Loucy (cell line): ENCODE data around the gene PARVB.

Experiments
- CTCF ChIP-seq: fragments of 200-600 bp; sonication (generic); conservative IDR thresholded peaks from 2 replicates; pipeline ENCODE4 v1.5.1; 2014; ENCODE audit warnings: mild to moderate bottlenecking, antibody characterized with exemption, low read length
- EZH2phosphoT487 ChIP-seq: fragments of 200-600 bp; IDR thresholded peaks from 2 replicates; pipeline ENCODE4 v1.6.1; 2018; ENCODE audit warnings: antibody characterized with exemption, mild to moderate bottlenecking, moderate library complexity, borderline replicate concordance

GRCh38 chr22:44033694-44034093 lies 9.6 kb downstream of the PARVB start:
- no peak for TF ChIP-seq CTCF
- no peak for TF ChIP-seq EZH2phosphoT487
